Endothelial cell of umbilical vein (primary cell): ENCODE results near the gene OPCML. TPM values are rescaled to one million over a fixed set of nuclear protein-coding genes. Genes with fewer than 3 reads are reported as not detected.

ENCODE experiments used
- BruUV-seq: library from RNA; stranded (reverse); fragments of 400-500 nt; replicated peaks from 2 replicates; lab custom pipeline; 2021; lab: Mats Ljungman, UMichigan
- CTCF ChIA-PET: fragments of 300-600, 350-600 bp; sonication (Branson Sonifier 250); formaldehyde crosslinking; loops from one replicate; lab custom pipeline; 2021; ENCODE audit warnings: antibody characterized with exemption, inconsistent platforms; lab: Charles Lee
- POLR2A ChIA-PET: fragments of 300-600, 350-600 bp; sonication (Branson Sonifier 250); formaldehyde crosslinking; loops from one replicate; lab custom pipeline; 2021; ENCODE audit warnings: antibody characterized with exemption, inconsistent platforms; lab: Charles Lee
- DNase-seq: peaks from one replicate; pipeline ENCODE4 v3.0.0-alpha.2; 2011; ENCODE audit warnings: low read depth, low spot score
- FAIRE-seq: peaks from 2 replicates; lab custom pipeline; 2011; peaks lifted over from hg19 to GRCh38; lab: Jason Lieb, UNC
- H2AFZ ChIP-seq: 2 replicates; pipeline ENCODE4 v1.6.0; 2012; ENCODE audit warnings: low read depth, low read length, control low read depth, inconsistent platforms
- H3K27ac ChIP-seq: 2 replicates; pipeline ENCODE4 v1.5.1; 2011; ENCODE audit warnings: low read depth, mild to moderate bottlenecking, control low read depth, low read length, moderate library complexity; ENCODE audit not compliant: insufficient read depth
- H3K27me3 ChIP-seq, 2 experiments: 2 replicates each; pipeline versions ENCODE4 v1.6.0 to v1.6.1; 2011; ENCODE audit warnings: low read length in 2 of 2, mixed read lengths in 1 of 2; ENCODE audit not compliant: control insufficient read depth in 2 of 2, insufficient read depth in 2 of 2
- H3K36me3 ChIP-seq, 2 experiments: 2 replicates in 1 of 2; 3 replicates in 1 of 2; pipeline ENCODE4 v1.5.1; 2011; ENCODE audit warnings: low read length in 2 of 2, mild to moderate bottlenecking in 1 of 2, moderate library complexity in 1 of 2; ENCODE audit not compliant: control insufficient read depth in 2 of 2, insufficient read depth in 2 of 2; ENCODE audit errors: extremely low read depth in 1 of 2
- H3K4me1 ChIP-seq: 3 replicates; pipeline ENCODE4 v1.5.1; 2011; ENCODE audit warnings: mild to moderate bottlenecking, low read length; ENCODE audit not compliant: control insufficient read depth, insufficient read depth; ENCODE audit errors: extremely low read depth
- H3K4me2 ChIP-seq: 2 replicates; pipeline ENCODE4 v1.6.1; 2011; ENCODE audit warnings: low read length, control low read depth, mixed read lengths; ENCODE audit not compliant: insufficient read depth
- H3K4me3 ChIP-seq, 3 experiments: fragments of 200-600 bp in 1 of 3; sonication (generic), shearing (Covaris generic) in 1 of 3; replicated peaks in 1 of 3; 2 replicates each; pipeline ENCODE4 v1.5.1; 2011 to 2016; ENCODE audit warnings: control low read depth in 3 of 3, low read length in 3 of 3, mild to moderate bottlenecking in 2 of 3, inconsistent platforms in 1 of 3, low read depth in 1 of 3, moderate library complexity in 1 of 3; ENCODE audit not compliant: insufficient read depth in 1 of 3
- H3K79me2 ChIP-seq: 2 replicates; pipeline ENCODE4 v1.6.0; 2012; ENCODE audit warnings: low read length, inconsistent platforms; ENCODE audit not compliant: control insufficient read depth, insufficient read depth
- H3K9ac ChIP-seq: replicated peaks from 2 replicates; pipeline ENCODE3; 2011; ENCODE audit warnings: low read length, control low read depth; ENCODE audit not compliant: insufficient read depth; ENCODE audit errors: extremely low read depth
- H3K9me1 ChIP-seq: replicated peaks from 3 replicates; pipeline ENCODE4 v1.6.0; 2011; ENCODE audit warnings: mild to moderate bottlenecking, low read length; ENCODE audit not compliant: control insufficient read depth, insufficient read depth; ENCODE audit errors: extremely low read depth
- H3K9me3 ChIP-seq: replicated peaks from 2 replicates; pipeline ENCODE4 v1.5.1; 2012; ENCODE audit warnings: low read length, inconsistent platforms; ENCODE audit not compliant: control insufficient read depth, insufficient read depth
- H4K20me1 ChIP-seq: replicated peaks from 2 replicates; pipeline ENCODE3; 2011; ENCODE audit warnings: mild to moderate bottlenecking, low read length; ENCODE audit not compliant: control insufficient read depth, insufficient read depth; ENCODE audit errors: extremely low read depth
- CTCF ChIP-seq, 2 donors: IDR thresholded peaks; 1 replicate in 1 of 2; 2 replicates in 1 of 2; pipeline ENCODE4 v1.5.1; 2011; ENCODE audit warnings: low read length in 2 of 2, mild to moderate bottlenecking in 2 of 2, moderate library complexity in 2 of 2, control low read depth in 1 of 2, inconsistent platforms in 1 of 2, low read depth in 1 of 2; ENCODE audit not compliant: insufficient read depth in 1 of 2; ENCODE audit errors: extremely low read depth in 1 of 2
- EZH2 ChIP-seq: IDR thresholded peaks from 2 replicates; pipeline ENCODE4 v1.6.1; 2012; ENCODE audit warnings: borderline replicate concordance, low read depth, mild to moderate bottlenecking, moderate library complexity, low read length, inconsistent platforms; ENCODE audit not compliant: severe bottlenecking
- FOS ChIP-seq: IDR thresholded peaks from 2 replicates; pipeline ENCODE4 v1.6.1; 2011; ENCODE audit warnings: mild to moderate bottlenecking, low read length, moderate library complexity, borderline replicate concordance; ENCODE audit not compliant: insufficient read depth
- GATA2 ChIP-seq: IDR thresholded peaks from 2 replicates; pipeline ENCODE4 v1.7.0; 2011; ENCODE audit warnings: low read depth, mild to moderate bottlenecking, moderate library complexity, mixed read lengths, low read length; ENCODE audit not compliant: insufficient read length, insufficient read depth
- JUN ChIP-seq: IDR thresholded peaks from 2 replicates; pipeline ENCODE4 v1.6.1; 2011; ENCODE audit warnings: borderline replicate concordance, low read depth; ENCODE audit not compliant: insufficient read length, insufficient read depth
- MYC ChIP-seq: IDR thresholded peaks from one replicate; pipeline ENCODE4 v1.6.1; 2011; ENCODE audit warnings: mild to moderate bottlenecking, low read depth, low read length
- POLR2A ChIP-seq: IDR thresholded peaks from 2 replicates; pipeline ENCODE4 v1.6.1; 2012; ENCODE audit warnings: low read depth, mild to moderate bottlenecking, control low read depth, low read length
- POLR2AphosphoS5 ChIP-seq: IDR thresholded peaks from 2 replicates; pipeline ENCODE4 v1.6.1; 2012; ENCODE audit warnings: low read depth, mild to moderate bottlenecking, control low read depth, low read length, moderate library complexity; ENCODE audit not compliant: insufficient read depth
- dilution Hi-C: fragments of 300-500 bp; cut with MboI; formaldehyde crosslinking; loops from one replicate; pipeline ENCODE4 v1.15.0; 2019; ENCODE audit warnings: low sequenced_read_pairs; ENCODE audit not compliant: extremely low pct_ligation_motif_present
- intact Hi-C: fragments of 100-400 bp; cut with micrococcal nuclease; formaldehyde crosslinking; loops from one replicate; pipeline ENCODE4 v1.10.0; 2022
- polyA plus RNA-seq, 4 experiments: library from polyadenylated mRNA; depleted of rRNA in 3 of 4; stranded (reverse) in 3 of 4; unstranded in 1 of 4; fragments of >200 nt; gene quantifications; 2 replicates each; pipeline versions ENCODE4 v1.2.1 to v1.2.3, GENCODE V29; 2011 to 2012; ENCODE audit warnings: missing spikeins in 1 of 4
- total RNA-seq: library from RNA; stranded (reverse); gene quantifications from 2 replicates; pipeline ENCODE4 v1.2.3, GENCODE V29; 2021
- TF ChIP-seq, protein P1 (sequence below): IDR thresholded peaks from 2 replicates; pipeline ENCODE4 v1.6.1; 2011; ENCODE audit not compliant: insufficient read depth, insufficient read length

The OPCML gene
- total and polyA plus RNA-seq, 2 donors (not counting 3 experiments of a cell fraction or from before 2014, with no cell fraction given), result not detected

- BruUV-seq, result no TSS peak
- no peak for FAIRE-seq
Observed at GRCh38 chr11:132957881-132958280, 574.4 kb downstream of the OPCML start.

GRCh38 chr11:132948252-132948651 is 584.0 kb downstream of the OPCML start:
- DNase-seq (no peak), FAIRE-seq (no peak)
- H3K4me2 ChIP-seq, result no peak overlapping the region
- no peaks in the 10 kb centered on the region for H3K79me2 ChIP-seq
- intact Hi-C loops, result no loop called here
- BruUV-seq, result no TSS peak
- no peaks in the 10 kb centered on the region for H3K36me3 ChIP-seq
- dilution Hi-C loops, result no loop called here
- H4K20me1 ChIP-seq, result no peaks in the 10 kb centered on the region
- H3K9me3 ChIP-seq, result no peaks in the 10 kb centered on the region
- no peak overlapping the region for H3K9ac ChIP-seq
- no peak overlapping the region for H2AFZ ChIP-seq
- H3K4me3 ChIP-seq, result no peak overlapping the region
- no peaks in the 10 kb centered on the region for H3K4me1 ChIP-seq
- no peak overlapping the region for H3K27ac ChIP-seq
- H3K9me1 ChIP-seq, result no peaks in the 10 kb centered on the region
- peaks cover 7 to 10% of the 10 kb centered on the region in 2 experiments for H3K27me3 ChIP-seq
- TF ChIP-seq FOS, result no peak
- no peak for TF ChIP-seq CTCF (IDR thresholded peaks at IDR 0.05; ENCODE audit: extremely low read depth in 1 of 2, insufficient read depth in 1 of 2, low read depth in 1 of 2, low read length in 2 of 2)
- no peak for TF ChIP-seq GATA2
- TF ChIP-seq MYC, result no peak
- no peak for TF ChIP-seq JUN
- TF ChIP-seq POLR2A, result no peak
- no peak for TF ChIP-seq EZH2
- TF ChIP-seq, protein P1, sequence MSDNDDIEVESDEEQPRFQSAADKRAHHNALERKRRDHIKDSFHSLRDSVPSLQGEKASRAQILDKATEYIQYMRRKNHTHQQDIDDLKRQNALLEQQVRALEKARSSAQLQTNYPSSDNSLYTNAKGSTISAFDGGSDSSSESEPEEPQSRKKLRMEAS, result no peak
- no peak for TF ChIP-seq POLR2AphosphoS5
- ChIA-PET CTCF (no interaction called here), POLR2A (no interaction called here)

More at GRCh38 chr11:132957881-132958280, 574.4 kb downstream of the OPCML start:
- Histone ChIP-seq H3K27me3 (no peaks in the 10 kb centered on the region), H3K9me3 (no peaks in the 10 kb centered on the region), H3K4me2 (no peak overlapping the region), H3K4me3 (no peak overlapping the region), H3K79me2 (no peaks in the 10 kb centered on the region), H3K4me1 (no peaks in the 10 kb centered on the region), H3K36me3 (no peaks in the 10 kb centered on the region), H3K27ac (no peak overlapping the region), H4K20me1 (no peaks in the 10 kb centered on the region), H2AFZ (no peak overlapping the region), H3K9me1 (no peaks in the 10 kb centered on the region), H3K9ac (no peak overlapping the region)
- intact Hi-C loops (no loop called here), dilution Hi-C loops (no loop called here)
- ChIA-PET POLR2A (no interaction called here), CTCF (interaction anchor here (0.9 kb wide), 2 partner anchors 9 to 17 kb away, joined by 3 to 4 read pairs; no protein-coding TSS in a partner anchor)
- no peak for DNase-seq
- TF ChIP-seq EZH2 (no peak), FOS (no peak), MYC (no peak), GATA2 (no peak)
